ENCODE data around the gene ERC2. TPM values are rescaled to one million over a fixed set of nuclear protein-coding genes. Genes with fewer than 3 reads are reported as not detected.

ERC2 gene
- total and polyA plus RNA-seq, 2 donors (not counting 3 experiments of a cell fraction or from before 2014, with no cell fraction given), result 5.6 to 15.5 TPM

- intact Hi-C loops (cut with micrococcal nuclease) (loop anchor here (10.0 kb wide), 1 partner anchor 248 kb away; no protein-coding TSS in a partner anchor), dilution Hi-C loops (cut with MboI; ENCODE audit: extremely low pct_ligation_motif_present, low sequenced_read_pairs) (no loop called here)
- TF ChIP-seq GATA2 (IDR thresholded peaks at IDR 0.05; ENCODE audit: insufficient read depth, insufficient read length, low read depth, low read length) (no peak), POLR2A (IDR thresholded peaks at IDR 0.05; ENCODE audit: low read depth, low read length) (no peak), MYC (IDR thresholded peaks at IDR 0.05; ENCODE audit: low read depth, low read length) (no peak), CTCF (IDR thresholded peaks at IDR 0.05; ENCODE audit: extremely low read depth in 1 of 2, insufficient read depth in 1 of 2, low read depth in 1 of 2, low read length in 2 of 2) (no peak), POLR2AphosphoS5 (IDR thresholded peaks at IDR 0.05; ENCODE audit: insufficient read depth, low read depth, low read length) (no peak), MAX (IDR thresholded peaks at IDR 0.05; ENCODE audit: insufficient read depth, insufficient read length) (no peak), EZH2 (IDR thresholded peaks at IDR 0.05; ENCODE audit: borderline replicate concordance, low read depth, low read length, severe bottlenecking) (no peak)
- Histone ChIP-seq H3K9ac (replicated peaks; ENCODE audit: extremely low read depth, insufficient read depth, low read length) (no peak overlapping the region), H3K9me1 (replicated peaks; ENCODE audit: control insufficient read depth, extremely low read depth, insufficient read depth, low read length) (no peaks in the 10 kb centered on the region), H2AFZ (ENCODE audit: low read depth, low read length) (no peak overlapping the region), H3K27ac (ENCODE audit: insufficient read depth, low read depth, low read length) (no peak overlapping the region), H3K4me1 (ENCODE audit: control insufficient read depth, extremely low read depth, insufficient read depth, low read length) (no peaks in the 10 kb centered on the region), H3K4me3 (replicated peaks in 1 of 3; ENCODE audit: insufficient read depth in 1 of 3, low read depth in 1 of 3, low read length in 3 of 3) (no peak overlapping the region), H3K27me3 (ENCODE audit: control insufficient read depth in 2 of 2, insufficient read depth in 2 of 2, low read length in 2 of 2) (no peaks in the 10 kb centered on the region), H3K79me2 (ENCODE audit: control insufficient read depth, insufficient read depth, low read length) (no peaks in the 10 kb centered on the region), H4K20me1 (replicated peaks; ENCODE audit: control insufficient read depth, extremely low read depth, insufficient read depth, low read length) (no peaks in the 10 kb centered on the region), H3K36me3 (ENCODE audit: control insufficient read depth in 2 of 2, extremely low read depth in 1 of 2, insufficient read depth in 2 of 2, low read length in 2 of 2) (no peaks in the 10 kb centered on the region), H3K4me2 (ENCODE audit: insufficient read depth, low read length) (no peak overlapping the region), H3K9me3 (replicated peaks; ENCODE audit: control insufficient read depth, insufficient read depth, low read length) (no peaks in the 10 kb centered on the region)
- ChIA-PET CTCF (no interaction called here), POLR2A (no interaction called here)
- FAIRE-seq (no peak), DNase-seq (ENCODE audit: low read depth, low spot score) (no peak)
- BruUV-seq (replicated peaks), result no TSS peak
Observed at GRCh38 chr3:55797084-55797483, 671.2 kb downstream of the ERC2 start.
